DMS 273 treated with DMSO at 0.1 percent for 48 hours (cell line): Measurements from ENCODE around the gene GEMIN4.
"Not testable (repeated sequence)": the region's sequence is repeated elsewhere in the genome, so short reads cannot be mapped to it uniquely, and the experiment has no call there.

Source experiments
- DNase-seq: peaks from one replicate; lab custom pipeline; 2025; lab: John Stamatoyannopoulos, UW

GEMIN4 gene

DNA sequence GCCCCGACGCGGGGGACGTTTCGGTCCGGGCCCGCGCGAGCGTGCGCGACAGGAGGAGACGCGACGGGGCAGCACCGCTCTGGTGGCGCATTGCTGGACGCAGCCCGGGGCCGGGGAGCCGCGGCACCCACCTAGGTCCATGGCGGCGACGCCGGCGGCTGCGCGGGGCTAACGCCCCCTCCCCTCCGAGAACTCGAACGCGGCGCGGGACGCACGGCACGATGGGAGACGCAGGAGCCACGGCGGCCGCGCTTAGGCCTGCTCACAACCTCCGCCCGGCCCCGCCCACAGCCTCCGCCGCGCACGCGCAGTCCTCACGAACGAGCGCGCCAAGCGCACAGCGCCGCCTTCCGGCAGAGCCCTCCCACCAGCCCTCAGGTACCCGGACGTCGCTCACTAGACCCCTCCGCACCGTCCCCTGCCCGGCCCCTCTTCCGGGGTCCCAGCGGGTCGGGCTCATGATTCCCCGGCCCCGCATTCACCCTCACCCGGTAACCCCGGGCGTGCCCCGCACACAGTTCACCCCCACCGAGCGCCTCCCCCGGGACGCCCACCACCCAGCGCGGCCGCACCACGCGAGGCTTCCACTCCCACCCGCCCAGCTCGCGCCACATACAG, at the start of gene GEMIN4:
Gene GEMIN4, minus strand, starts transcription at position 263 of the 618 bp plus-strand sequence. Its CDS starts 122 bp downstream, at position 141.
- DNase-seq: peak; percentile 31

DNA sequence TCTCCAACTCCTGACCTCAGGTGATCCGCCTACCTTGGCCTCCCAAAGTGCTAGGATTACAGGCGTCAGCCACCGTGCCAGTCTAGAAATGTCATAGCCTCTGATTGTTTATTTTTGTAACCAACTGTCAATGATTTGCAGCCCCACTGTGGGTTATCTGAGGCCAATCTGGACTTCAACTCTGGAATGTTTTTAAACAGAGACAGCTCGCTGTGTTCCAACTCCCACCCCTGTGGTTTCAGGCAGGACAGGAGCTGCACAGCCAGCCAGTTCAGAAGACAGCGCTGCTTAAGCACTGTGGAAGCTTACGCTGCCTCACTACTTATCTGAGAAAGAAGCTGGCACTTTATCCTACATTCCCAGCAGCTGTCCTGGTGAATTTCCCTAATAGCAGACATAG, 49.6 kb upstream of the GEMIN4 start:
- DNase-seq: no peak

DNA sequence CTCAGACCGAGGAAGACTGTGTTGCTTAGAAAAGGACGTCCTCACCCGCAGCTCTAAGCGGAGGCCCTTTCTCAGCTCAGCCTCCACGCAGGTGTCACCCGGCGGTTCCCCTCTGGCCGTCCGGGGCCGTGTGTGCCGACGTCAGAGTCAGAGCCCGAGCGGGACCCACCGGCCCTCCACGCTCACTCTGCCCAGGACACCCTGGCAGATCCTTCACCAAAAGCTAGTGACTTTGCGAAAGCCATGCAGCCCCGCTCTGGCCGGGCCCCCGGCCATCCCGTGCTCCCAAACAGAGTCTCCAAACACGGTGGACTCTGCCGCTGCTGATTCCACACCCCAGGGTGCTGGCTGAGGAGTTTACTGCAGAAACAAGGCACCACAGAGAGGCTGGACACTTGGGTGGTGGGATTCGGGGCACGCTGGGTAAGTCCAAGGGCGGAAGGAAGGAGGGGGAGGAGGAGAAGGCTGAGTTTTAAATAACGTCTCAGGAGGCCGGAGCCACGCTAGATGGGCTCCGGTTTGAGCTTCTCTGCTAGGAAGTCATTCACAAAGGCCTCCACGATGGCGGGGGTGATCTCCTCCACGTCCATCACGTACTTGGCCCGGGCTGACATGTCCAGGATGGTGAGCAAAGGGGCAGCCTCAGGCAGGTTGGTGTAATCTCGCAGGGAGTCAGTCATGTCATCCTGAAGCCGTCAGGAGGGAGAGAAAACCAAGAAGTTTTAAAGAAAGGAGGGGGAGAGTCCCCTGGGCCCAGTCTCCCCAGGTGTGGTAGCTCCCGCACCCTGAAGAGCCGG, 48.6 kb upstream of the GEMIN4 start:
- DNase-seq: no peak

DNA sequence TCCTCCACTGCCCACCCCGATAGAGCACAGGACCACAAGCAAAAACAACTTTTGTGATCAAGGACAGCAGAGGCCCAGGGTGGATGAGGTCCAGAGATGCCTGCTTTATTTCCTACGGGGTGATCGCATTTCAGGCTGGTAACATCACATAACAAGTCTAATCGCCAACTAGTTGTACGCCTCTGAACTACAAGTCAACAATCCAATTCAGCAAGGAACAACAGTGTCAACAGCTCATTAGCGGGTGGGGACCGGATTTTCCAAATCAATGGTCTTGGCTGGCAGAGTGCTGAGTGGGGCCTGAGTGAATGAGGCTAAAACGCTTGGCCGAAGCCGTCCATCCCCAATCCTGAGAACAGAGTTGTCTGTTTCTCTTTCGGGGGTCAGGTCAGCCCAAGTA, 47.2 kb upstream of the GEMIN4 start:
- no peak for DNase-seq

DNA sequence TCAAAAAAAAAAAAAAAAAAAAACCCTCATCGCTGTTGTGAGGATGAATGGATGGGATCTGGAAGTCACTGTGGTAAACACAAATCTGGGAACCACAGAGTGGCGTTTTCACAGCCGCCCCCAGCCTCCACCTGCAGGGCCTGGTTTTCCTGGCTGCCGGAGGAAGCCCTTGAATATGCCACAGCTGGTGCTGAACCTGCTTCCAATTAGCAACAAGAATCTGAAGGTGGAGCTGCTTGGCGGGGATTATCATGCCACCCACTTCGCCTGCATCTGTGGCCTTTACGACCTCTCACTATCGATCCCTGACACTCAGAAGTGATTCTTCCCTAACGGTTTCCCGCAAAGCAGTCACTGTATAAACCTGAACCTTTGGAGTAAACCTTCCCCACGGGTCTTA, 46.2 kb upstream of the GEMIN4 start:
- peak; percentile 9 for DNase-seq

DNA sequence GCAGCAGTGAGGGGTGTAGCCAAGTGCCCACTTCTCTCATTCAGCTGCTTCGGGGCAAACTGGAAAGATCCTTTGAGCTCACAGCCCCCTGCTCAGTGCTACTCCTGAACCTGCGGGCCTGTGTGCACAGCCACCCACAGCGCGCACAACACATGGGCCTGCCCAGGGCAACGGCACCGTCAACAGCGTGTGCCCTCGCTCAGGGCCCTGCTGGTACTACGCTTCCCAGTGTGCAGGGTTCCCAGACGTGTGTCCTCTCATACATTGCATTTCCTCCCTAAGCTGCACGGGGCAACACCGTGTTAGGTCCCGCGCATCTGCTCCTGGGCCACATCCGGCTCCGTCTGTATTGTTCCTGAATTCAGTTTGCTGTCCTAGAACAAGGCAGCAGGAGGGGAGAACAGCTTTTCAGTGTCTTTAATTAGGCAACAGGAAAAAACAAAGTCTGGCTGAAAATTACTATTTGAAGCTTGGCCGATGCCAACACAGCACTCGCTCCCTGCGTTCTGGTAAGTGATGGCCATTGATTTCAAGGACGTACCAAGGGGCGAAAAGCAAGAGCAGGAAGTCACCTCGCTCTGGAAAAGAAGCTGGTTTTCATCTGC, 45.3 kb upstream of the GEMIN4 start:
- DNase-seq: no peak

DNA sequence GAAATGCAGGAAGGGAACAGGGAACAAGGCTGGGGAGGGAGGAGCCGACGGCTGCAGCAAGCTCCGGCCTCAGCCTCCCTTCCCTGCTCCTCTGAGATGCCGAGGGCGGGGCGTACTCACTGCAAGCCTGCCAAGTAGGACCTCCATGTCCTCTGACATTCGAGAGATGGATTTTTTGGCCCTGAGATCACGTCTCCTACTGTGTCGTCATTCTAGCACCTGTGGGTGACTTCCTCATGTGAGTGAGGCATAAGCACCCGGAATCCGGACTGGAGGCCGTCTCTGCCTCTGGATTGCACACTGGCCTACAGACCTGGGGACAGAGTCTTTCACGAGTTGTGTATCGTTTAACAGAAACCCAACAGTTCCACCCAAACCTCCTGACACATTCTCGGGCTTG, 44.5 kb upstream of the GEMIN4 start:
- DNase-seq: no peak

DNA sequence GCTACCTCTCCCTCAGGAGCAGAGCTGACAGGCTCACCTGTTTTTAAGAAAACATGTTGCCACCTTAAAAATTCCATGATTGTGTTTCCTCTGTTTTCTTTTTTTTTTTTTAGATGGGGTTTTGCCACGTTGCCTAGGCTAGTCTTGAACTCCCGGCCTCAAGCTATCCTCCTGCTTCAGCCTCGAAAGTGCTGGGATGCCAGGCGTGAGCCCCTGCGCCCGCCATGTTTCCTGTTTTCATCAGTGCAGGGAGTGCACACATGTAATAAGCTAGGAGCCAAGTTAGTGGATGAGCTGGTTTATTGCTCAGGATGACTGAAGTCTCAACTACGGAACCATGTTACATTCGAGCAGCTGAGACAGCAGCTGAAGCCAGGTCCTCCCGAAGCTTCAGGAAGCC, 43.7 kb upstream of the GEMIN4 start:
- DNase-seq: no peak

DNA sequence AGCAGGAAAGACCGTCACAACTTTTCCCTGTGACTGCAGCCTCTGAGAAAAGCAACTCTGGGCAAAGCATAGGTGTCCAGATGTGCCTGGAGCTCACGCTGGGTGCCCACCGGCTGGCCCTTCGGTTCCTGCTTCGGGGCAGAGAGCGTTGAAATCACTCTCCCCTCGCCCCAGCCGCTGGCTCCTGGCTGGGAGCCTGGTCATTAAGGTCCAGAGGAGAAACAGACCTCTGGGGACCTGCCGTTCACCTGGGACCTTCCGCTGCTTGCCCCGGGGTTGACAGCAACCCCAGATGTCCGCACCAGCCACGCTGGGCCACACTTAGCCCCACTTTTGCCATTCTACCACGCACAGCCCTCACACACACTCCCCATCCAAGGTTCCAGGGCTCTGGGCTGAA, 43.2 kb upstream of the GEMIN4 start:
- no peak for DNase-seq

DNA sequence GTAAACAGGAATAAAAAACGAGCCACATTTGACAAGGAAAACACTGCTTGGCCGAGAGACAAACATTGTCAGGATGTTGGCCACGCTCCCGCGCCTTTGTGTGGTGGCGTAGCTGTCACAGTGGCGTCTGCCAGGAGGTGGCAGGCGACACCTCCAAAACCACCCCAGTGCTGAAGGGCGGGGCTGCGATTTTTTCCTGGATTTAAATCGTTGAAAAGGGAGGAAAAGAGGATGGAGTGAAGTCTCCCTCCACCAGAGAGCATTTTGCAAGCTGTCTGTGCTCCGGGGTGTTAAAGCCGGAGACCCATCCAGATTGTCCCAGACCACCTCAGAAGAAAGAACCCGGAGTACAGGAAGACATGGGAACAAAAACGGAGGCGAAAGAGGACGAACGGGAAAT, 42.8 kb upstream of the GEMIN4 start:
- DNase-seq: peak; percentile 19

DNA sequence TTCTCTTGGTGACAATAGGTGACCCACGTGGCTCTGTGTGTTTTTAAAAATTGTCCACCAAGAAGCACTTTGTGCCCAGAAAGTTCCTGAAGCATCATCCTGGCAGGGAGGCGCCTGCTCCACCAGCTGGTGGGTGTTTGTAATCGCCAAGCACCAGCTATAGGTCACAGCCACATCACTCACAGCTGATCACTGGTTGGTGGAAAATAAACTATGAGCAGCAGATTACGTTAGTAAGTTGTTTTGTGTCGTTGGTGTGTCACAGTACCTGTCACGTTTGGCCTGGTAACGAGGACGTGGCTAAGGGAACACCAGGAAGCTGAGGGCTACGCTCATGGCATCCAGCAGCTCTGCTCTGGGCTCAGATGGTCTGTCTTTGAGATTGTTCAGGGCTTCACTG, 40.2 kb upstream of the GEMIN4 start:
- no peak for DNase-seq

DNA sequence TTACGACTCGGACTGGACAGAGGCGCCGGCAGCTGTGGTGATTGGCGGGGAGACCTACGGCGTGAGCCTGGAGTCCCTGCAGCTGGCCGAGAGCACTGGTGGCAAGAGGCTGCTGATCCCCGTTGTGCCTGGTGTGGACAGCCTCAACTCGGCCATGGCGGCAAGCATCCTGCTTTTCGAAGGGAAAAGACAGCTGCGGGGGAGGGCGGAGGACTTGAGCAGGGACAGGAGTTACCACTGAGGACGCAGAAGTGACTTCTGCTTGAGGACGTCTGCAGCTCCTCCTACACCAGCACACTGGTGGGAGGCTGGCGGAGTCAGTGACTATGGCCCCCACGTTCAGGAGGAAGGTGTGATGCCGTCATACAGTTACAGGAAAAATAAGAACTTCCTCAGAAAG, 39.8 kb upstream of the GEMIN4 start:
- DNase-seq: no peak

DNA sequence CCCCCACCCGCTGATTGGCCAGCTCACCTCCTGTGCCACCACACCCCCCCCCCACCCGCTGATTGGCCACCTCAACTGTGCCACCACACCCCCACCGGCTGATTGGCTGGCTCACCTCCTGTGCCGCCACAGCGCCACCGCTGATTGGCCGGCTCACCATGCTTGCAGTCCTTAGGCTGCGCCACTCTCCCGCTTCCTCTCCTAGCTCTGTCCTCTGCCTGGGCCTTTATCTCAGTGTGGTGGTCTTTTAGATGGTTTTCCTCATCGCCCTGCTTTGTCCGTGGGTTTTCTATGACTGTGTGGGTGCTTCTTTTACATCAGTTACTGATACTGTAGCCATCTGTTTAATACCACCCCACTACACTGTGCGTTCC, 38.8 kb upstream of the GEMIN4 start:
- DNase-seq: not testable (repeated sequence)

DNA sequence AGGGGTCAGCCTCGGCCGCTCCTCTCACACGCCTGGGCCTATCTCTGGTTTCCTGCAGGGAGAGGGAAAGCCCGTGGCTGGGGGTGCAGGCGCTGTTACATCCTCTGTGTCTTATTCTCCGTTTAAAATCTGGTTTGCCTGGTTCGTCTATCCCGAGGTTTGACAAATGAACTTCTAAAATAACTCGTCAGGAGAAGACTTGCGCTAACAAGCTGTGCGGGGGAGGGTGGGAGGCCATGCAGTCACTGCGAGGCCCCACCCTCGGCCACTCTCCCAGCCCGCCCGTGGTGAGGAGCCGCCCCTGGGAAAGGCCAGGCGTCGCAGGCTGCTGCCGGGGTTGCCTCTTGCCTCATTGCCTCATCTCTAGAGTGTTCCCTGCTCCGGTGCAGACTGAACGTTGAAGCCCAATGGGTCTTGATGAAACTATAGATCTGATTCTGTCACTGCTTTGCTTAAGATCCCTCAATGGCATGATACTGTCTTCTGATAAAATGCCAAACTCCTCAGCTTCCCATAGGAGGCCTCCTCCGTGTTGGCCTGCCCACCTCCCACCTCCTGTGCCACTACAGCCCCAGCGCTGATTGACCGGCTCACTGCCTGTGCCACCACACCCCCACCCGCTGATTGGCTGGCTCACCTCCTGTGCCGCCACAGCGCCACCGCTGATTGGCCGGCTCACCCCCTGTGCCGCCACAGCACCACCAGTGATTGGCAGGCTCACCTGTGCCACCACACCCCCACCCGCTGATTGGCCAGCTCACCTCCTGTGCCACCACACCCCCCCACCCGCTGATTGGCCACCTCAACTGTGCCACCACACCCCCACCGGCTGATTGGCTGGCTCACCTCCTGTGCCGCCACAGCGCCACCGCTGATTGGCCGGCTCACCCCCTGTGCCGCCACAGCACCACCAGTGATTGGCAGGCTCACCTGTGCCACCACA, 38.1 kb upstream of the GEMIN4 start:
- not testable (repeated sequence) for DNase-seq

DNA sequence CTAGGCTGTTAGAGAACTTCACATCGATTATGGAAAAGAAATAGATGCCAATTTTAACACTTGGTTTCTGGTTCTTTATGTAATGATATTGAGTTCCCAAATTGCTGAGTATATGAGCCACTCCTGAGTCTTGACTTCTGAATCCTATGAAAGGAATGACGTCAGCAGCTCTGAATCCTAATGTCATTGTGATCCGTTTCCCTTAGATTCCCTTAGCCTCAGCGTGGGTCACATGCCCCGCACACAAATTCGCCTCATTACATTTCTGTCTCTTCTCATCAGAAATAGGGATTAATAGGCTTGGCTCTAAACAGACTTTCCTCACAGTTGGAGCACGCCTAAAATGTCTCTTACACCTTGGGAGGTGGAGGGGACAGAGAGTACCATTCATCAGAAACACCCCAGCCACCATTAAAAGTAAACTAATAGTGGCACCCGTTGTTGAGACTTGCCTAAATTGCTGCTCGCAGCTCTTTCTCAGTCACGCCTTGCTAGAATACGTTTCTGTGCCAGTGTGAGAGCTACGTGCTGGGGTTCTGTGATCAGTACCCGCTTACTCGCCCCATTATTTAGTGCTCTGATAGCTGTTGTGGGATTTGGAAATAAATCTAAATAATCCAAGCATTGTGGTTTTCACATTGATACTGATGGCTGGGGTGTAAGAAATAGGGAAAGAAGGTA, 37.2 kb upstream of the GEMIN4 start:
- no peak for DNase-seq

DNA sequence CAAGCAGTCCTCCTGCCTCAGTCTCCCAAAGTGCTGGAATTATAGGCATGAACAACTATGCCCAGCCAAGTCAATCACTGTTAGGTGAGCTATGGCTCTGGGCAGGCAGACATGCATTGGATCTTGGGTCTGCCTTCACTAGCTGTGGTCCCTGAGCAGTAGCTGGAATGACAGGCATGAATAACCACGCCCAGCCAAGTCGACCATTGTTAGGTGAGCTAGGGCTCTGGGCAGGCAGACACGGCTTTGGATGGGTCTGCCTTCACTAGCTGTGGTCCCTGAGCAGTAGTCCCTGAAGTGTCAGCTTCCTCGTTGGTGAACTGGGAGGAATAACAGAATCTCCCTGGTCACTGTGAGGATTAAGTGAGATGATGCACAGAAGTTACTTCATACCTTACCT, 36.5 kb upstream of the GEMIN4 start:
- no peak for DNase-seq

DNA sequence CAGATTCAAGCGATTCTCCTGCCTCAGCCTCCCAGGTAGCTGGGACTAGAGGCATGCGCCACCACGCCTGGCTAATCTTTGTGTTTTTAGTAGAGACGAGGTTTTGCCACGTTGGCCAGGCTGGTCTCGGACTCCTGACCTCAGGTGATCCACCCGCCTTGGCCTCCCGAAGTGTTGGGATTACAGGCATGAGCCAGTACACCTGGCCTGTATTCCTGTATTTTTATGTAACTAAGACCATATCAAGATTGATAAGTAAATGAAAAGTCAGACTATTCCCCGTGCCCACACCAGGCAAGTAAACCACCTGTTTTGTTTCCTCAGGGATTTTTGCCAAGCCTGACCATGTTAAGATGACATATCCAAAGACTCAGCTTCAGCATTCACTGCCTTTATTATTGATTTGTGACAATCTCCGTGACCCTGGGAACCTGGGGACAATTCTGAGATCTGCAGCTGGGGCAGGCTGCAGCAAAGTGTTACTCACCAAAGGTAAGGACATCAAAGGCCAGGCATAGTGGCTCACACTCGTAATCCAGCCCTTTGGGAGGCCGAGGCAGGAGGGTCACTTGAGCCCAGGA, 35.7 kb upstream of the GEMIN4 start:
- no peak for DNase-seq

DNA sequence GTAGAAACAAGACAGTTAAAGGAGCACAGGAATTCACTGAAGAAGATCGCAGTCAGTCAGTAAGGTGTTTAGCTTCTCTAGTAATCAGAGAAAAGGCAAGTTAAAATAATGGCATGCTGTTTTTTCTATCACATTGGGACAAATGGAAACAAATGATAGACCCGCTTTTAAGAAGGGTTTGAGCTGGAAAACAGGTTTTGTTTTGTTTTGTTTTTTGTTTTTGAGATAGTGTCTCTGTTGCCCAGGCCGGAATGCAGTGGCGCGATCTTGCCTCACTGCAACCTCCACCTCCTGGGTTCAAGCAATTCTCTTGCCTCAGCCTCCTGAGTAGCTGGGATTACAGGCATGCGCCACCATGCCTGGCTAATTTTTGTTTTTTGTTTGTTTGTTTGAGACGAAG, 33.8 kb upstream of the GEMIN4 start:
- DNase-seq: not testable (repeated sequence)

DNA sequence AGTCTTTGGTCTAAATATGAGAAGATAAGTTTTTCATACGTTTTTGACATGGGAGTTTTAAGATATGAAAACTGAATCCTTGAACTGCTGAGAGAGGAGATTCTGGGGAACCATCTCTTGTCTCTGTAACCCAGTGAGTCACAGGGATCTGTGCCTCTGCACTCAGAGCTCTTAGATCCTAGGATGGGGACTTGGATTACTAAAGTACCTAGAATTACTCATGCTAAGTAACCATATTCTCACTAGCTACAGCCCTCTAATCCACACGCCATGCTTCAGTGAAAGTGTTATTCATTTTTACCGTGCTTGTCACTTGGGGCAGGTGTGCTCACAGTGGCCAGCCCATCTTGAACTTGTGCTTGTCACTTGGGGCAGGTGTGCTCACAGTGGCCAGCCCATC, 32.1 kb upstream of the GEMIN4 start:
- DNase-seq: no peak

DNA sequence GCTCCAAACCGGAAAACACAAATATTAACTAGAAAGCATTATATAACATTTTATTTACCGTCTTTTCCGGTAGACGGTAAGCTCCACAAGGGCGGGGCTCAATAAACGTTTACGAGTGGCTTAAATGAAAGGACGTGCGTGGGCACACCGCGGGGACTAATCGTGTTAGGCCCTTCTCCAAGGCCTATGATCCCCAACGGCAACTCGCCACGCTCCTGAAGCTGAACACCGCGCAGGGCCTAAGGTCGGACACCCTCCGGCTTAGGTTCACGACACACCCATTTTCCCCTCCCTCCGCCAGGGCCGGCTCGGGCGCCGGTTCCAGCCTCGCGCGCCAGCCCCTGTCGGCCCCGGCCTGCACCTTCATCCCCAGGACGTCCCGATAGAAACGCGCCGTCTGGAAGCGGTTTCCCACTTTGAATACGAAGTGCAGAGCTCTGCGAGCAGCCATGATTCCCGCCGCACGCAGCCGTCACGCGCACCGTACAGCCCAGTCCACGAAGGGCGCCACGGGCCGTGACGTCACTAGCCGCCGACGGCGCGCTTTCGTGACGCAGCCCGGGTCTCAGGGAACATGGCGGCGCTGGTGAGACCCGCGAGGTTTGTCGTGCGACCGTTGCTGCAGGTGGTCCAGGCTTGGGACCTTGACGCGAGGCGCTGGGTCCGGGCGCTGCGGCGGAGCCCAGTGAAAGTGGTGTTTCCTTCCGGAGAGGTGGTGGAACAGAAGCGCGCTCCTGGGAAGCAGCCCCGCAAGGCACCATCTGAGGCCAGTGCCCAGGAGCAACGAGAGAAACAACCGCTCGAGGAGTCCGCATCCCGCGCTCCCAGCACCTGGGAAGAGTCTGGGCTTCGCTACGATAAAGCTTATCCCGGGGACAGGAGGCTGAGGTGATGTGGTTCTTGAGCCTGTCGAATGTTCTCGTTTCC, 30.0 kb upstream of the GEMIN4 start, which contains the start of the genes GLOD4 and MRM3:
Gene GLOD4, minus strand, starts transcription at position 476 of the 927 bp plus-strand sequence. Its CDS starts 25 bp downstream, at position 451.
Gene MRM3, plus strand, starts transcription at position 549 of the 927 bp plus-strand sequence. Its CDS starts 26 bp downstream, at position 575.
- peak; percentile 62 for DNase-seq
